SH-SY5Y (cell line): ENCODE measurements around the gene NMD3.

Source experiments
- GATA2 ChIP-seq: IDR thresholded peaks from 2 replicates; pipeline ENCODE4 v1.6.1; 2011; ENCODE audit warnings: mild to moderate bottlenecking, low read depth, low read length
- GATA3 ChIP-seq: IDR thresholded peaks from 2 replicates; pipeline ENCODE4 v1.6.1; 2011; ENCODE audit warnings: low read depth, mild to moderate bottlenecking, low read length, moderate library complexity

DNA sequence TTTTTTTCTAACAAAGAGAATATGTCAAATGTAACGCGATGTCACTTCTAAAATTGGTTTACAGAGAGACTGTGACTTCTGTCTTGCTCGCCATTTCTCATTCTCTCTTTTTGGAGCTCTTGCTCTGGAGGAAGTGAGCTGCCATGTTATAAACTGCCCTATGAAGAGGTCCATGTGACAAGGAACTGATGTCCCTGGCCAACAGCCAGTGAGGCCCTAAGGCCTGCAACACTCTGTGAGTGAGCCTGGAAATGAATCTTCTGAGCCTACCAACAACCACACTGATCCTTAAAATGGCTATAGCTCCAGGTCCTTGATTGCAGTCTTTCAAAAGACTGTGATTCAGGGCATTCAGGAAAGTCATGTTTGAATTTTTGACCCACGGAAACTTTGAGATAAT, 49.9 kb downstream of the NMD3 start:
- TF ChIP-seq GATA3 = no peak
- no peak for TF ChIP-seq GATA2
